GM21381 (cell line): ENCODE data around the gene ARMC5.
"Not testable (repeated sequence)": the region's sequence is repeated elsewhere in the genome, so short reads cannot be mapped to it uniquely, and the experiment has no call there.

Experiments used
- ATAC-seq: cut with Tn5 transposase; IDR thresholded peaks from one replicate; pipeline ENCODE4 v1.9.1; 2021; ENCODE audit warnings: mild to moderate bottlenecking, moderate library complexity; ENCODE audit not compliant: unreplicated experiment

ARMC5 gene

DNA sequence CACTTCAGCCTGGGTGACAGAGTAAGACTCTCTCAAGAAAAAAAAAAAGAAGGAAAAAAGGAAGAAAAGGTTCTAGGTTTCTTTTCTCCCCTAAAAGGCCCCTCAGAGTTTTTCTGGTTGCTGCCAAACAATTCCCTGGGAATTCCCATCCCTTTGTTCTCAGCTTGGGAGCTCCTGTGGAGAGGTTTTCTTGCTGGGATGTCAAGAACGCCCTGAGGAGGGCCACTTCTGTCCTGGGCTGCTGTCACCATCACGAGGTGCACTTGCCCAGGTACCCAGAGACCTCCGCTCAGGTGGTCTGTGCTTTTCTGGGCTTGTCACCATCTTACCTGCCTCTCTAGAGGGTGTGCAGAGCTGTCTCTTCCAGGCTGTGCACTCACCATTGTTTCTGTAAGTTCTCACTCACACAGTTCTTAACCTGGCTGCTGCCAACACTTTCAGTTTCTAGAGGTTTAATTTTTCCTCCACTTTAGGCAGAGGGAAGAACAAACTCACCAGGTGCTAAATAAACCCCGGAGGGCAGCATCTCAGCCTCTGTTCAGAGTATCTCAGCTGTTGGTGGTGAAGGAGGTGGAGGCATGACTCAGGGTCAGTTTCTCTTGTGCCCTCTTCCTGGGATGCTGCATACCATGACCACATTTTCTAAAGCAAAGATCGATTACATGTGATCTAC, 28.8 kb upstream of the ARMC5 start:
- ATAC-seq = no peak

DNA sequence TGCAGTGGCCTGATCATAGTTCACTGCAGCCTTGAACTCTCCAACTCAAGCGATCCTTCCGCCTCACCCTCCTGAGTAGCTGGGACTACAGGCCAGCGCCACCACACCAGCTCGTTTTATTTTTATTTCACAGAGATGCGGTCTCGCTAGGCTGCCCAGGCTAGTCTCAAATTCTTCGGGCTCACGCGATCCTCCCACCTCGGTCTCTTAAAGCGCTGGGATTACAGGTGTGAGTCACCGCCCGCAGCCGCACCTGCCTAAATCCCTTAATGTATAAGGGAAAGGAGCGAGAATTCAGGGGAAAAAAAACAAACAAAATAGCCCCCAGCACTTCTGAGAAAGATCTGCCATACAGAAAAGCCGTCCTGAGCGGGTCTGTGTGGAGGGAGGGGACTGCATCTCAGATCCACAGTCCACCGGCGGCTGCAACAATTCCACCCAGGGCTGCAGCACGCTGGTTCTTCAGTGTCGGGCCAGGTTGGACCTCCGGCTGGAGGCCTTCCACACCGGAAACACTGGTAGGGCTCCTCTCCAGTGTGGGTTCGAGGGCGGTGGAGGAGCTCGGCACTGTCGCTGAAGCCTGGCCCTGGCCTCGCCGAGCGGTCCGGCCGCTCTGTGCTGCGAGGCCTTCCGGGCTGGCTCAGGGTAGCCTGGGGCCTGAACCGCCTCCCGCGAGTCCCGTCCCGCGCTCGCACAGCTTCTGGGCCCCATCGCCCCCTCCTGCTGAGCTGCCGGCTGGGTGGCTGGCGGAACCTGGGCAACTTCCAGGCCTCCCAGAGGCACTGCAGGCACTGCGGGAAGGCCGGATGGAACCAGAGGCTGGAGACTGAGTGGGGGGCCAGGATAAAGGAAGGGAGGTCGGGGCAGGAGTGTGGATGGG, 23.7 kb upstream of the ARMC5 start:
- ATAC-seq = no peak

DNA sequence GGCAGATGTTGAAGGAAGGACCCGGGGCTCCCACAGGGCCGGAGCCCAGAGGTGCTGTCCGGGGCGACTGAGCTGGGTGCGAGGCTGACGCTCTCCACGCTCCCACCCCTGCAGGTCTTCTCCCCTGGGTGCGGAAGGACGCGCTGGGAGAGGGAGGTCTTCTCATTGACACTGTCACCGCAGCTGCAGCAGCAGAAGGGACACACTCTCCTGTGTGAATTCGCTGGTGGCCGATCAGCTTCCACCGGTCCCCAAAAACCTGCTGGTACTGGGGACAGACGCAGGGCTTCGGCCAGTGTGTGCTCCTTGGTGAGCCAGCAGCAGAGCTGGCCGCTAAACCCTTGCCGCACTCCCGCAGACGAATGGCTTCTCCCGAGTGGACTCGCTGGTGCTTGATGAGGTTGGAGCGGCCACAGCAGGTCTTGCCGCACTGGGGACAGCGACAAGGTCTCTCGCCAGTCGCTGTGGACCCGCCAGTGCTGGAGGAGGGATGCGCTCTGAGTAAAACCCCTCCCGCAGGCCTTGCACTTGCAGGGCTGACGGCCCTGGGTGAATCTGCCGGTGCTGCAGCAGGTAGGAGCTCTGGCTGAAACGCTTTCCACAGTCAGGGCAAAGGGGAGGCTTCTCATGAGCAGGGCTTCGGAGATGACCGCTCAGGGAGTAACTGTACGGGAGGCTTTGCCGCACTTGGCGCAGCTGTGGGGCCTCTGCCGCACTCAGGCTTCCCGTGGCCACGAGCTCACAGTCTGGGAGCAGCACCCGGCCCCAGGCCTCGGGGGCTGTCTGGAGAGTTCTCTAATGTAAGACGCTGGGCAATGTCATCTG, 22.9 kb upstream of the ARMC5 start:
- no peak for ATAC-seq

DNA sequence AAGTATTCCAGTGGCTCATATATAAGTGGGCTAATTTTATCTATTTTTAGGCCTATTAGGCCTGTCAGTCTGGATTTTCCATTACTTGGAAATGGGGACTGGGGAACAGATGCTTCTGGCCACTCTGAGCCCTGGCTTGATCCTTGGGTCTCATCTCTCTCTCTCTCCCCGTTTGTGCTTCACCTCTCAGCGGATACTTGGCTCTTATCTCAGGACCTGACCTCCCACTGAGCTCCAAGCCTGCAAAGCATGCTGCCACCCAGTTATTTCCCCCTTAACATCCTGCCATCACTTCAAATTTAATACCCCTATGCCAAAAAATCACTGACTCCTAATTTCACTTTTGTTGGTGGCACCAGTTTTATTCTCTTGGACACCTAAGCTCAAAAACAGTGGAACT, 20.9 kb upstream of the ARMC5 start:
- no peak for ATAC-seq

DNA sequence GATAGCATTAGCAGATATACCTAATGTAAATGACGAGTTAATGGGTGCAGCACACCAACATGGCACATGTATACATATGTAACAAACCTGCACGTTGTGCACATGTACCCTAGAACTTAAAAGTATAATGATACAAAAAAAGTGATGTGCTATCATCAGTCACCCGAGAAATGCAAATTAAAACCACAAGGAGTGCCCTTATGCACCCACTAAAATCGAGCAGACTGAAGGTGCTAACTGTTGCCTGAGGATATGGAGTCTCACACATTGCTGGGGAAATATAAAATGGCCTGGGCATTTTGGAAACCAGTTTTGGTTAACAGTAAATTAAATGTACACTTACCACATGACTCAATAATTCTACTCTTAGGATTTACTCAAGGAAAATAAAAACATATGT, 20.3 kb upstream of the ARMC5 start:
- ATAC-seq = not testable (repeated sequence)

DNA sequence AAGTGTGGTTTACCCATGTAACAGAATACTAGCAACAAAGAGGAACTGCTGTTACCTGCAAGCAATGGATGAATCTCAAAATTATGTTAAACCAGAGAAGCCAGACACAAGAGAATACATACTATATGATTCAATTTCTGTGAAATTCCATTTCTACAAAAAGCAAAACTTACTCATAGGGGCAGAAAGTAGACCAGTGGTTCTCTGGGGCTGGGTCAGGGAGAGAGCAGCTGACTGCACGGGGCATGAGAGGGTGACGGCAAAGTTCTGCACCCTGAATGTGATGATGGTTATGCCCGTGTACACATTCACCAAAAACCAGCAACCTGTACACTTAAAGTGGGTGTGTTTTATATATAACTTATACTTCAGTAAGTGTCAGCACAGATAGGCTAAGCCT, 19.8 kb upstream of the ARMC5 start:
- no peak for ATAC-seq

DNA sequence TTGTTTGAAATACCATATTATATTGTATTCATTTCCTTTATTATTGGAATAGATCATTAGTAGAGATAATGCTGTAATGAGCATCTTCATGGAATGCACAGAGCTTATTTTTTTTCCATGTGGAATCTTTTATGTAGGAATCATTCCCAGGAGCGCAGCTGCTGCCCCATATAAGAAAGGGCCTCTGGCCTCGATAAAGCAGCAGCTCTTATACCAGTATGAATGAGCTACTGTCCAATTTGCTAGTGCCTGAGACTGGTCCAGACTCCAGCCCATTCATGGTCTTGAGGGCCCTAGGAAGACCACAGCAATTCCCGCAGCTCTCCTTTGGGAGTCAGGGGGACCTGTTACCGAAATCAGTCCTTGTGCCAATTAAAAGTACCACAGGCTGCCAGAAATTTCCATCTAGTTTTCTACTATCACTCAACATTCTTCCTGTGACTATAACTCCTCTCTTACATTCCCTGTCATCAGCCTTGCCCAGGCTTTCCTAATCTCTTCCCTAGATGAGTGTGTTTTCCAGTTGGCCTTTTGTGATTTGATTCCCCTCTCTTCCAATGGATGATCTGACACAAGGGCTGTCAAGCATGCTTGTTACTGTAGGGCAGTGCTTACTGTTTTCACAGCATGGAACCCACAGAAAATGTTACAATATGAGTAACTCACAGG, 18.7 kb upstream of the ARMC5 start:
- no peak for ATAC-seq

DNA sequence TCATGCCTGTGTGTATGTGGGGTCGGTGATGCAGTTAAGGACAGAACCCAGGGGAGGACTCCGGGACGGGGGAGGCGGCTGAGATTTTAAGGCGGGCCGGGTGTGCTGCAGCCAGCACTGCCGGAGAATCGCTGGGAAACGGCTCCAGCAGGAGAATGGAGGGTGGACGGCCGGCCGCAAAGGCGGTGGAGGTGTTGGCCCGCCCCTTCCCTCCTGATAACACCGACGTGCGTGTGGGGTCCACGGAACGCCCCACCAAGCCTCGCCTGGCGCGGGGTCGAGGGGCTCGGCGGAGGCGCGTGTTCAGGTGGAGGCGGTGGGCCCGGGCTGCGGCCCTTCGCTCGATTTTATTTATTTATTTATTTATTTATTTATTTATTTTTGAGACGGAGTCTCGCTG, 17.3 kb upstream of the ARMC5 start:
- no peak for ATAC-seq

DNA sequence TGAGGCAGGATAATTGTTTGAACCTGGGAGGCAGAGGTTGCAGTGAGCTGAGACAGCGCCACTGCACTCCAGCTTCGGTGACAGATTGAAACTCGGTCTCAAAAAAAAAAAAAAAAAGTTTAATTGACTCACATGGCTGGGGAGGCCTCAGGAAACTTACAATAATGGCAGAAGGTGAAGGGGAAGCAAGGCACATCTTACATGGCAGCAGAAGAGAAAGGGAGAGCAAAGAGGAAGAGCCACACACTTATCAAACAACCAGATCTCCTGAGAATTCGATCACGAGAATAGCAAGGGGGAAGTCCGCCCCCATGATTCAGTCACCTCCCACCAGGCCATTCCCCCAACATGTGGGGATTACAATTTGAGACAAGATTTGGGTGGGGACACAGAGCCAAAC, 13.4 kb upstream of the ARMC5 start:
- ATAC-seq = not testable (repeated sequence)

DNA sequence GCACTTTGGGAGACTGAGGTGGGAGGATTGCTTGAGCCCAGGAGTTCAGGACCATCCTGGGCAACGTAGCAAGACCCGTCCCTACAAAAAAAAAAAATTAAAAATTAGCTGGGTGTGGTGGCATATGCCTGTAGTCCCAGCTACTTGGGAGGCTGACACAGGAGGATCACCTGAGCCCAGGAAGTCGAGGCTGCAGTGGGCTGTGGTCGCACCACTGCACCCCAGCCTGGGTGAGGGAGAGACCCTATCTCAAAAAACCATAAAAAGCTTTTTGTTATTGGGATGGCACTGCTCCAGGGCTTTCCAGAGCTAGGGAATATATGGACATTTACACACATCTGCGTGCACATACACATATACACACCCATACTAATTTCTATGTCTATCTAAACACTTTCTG, 8.1 kb upstream of the ARMC5 start:
- ATAC-seq = no peak

DNA sequence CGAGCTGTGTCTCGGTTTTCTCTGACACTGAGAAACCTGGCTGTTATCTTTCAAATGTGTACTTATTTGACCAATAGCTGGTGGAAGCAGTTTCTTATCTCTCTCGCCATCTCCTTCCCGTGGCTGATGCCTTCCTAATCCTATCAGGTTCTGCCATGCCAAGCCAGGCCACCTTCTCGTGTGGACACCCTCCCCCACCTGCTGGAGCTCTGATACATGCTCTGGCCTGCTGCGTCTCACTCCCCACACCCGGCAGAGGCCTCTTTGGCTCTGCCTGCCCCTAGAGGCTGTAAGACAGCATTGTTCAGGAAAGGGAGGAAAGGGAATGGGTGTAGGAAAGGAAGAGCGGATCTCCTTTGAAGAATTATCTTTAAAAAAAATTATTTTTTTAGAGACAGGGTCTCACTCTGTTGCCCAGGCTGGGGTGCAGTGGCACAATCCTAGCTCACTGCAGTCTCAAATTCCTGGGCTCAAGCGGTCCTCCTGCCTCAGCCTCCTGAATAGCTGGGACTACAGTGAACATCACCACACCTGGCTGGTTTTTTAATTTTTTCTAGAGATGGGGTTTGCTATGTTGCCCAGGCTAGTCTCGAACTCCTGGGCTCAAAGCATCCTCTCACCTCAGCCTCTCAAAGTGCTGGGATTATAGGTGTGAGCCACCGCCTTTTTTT, 7.5 kb upstream of the ARMC5 start:
- ATAC-seq = no peak

DNA sequence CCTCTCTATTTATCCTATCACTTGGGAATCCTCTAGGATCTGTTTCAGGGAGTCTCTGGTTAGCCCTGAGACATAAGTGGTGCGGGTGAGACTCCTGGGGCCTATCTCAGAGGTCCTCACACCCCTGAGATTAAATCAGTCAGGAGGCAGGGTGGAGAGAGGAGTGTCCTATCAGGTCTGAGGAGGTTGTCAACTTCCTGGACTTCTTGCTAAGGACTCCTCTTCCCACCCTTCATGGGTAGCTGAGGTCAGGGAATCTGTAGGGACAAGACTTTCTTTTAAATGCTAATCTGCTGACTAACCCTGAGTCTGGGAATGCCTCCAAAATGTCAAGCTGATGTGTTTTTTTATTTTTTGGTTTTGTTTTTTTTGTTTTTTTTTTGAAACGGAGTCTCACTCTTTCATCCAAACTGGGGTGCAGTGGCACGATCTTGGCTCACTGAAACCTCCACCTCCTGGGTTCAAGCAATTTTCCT, 6.6 kb upstream of the ARMC5 start:
- no peak for ATAC-seq

DNA sequence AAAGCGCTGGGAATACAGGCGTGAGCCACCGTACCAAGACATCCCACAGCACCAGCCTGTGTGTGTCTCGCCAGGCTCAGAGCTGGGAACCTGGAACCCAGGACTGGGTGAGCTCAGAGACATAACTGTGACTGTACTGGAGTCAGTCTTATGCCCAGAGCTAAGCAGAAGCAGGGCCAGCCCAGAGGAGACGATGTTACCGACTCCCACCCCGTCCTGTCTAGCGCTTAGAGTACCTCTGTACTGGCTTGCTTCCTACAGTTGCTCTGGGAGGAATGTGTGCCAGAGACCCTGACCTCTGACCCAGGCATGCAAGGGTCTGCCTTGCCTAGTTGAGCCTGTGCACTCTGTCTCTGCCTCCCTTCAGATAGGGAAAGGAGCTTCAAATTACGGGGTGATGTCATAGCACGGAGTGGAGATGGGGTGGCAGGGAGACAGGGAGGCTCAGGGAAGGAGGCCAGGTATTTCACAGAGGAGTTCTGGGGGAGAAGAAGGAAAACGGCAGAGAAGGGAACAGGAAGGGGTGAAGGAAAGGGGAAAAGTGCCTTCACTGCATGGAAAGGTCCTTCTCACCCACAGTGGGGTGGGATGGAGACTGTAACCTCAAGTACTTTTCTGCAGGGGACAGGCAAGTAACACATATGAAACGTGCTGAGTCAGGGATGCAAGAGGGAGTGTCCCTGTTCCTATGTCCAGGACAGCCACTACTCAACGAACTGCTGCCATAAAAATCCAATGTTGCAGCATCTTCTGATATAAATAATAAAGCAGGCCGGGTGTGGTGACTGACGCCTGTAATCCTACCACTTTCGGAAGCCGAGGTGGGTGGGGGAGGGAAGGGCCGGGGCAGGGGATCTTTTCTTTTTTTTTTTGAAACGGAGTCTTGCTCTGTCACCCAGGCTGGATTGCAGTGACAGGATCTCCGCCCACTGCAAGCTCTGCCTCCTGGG, 5.8 kb upstream of the ARMC5 start:
- no peak for ATAC-seq

DNA sequence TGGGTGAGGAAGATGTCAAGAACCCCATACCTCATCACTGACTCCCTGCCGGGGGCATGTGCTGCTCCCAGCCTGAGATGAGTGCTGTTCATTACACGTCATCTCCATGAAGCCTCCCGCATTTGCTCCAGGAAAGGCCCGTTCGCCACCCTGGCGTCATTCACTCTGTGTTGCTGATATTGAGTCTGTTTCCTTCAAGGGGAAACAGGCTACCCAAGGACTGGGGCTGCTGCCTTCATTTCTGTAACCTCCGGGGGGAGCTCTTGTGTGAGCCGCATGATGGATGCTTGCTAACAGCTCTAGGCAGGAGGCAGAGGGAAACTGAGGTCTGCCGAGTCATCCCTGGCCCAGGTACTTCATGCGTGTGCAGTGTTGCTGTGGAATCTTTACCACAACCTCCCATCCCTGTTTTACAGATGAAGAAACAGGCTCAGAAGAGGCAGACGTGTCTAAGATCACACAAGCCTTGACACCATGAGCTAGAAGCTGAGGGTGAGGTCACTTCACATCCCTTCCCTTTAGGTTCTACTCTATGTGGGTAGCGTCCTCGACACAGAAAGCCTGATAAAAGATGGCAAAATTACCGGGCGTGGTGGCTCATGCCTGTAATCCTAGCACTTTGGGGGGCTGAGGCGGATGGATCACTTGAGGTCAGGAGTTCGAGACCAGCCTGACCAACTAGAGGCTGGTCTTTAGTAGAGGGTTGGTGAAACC, 3.5 kb upstream of the ARMC5 start:
- no peak for ATAC-seq

DNA sequence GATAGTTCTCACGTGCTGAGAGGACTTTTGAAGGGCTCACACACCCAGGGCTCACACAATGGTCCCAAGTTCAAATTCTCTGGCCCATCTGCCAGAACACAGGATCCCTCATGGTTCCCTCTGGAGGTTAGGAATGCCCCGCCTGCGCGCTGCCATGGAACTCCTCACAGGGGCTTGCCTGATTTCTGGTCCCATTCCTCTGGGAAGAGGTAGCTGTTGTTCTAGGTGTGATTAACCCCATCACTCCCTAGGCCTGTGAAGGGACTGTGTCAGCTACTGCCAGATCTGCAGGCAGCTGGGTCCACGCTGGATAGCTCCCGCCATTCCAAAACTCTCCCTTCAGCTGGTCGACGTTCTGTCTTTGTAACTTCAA, 2.3 kb upstream of the ARMC5 start:
- ATAC-seq = no peak

DNA sequence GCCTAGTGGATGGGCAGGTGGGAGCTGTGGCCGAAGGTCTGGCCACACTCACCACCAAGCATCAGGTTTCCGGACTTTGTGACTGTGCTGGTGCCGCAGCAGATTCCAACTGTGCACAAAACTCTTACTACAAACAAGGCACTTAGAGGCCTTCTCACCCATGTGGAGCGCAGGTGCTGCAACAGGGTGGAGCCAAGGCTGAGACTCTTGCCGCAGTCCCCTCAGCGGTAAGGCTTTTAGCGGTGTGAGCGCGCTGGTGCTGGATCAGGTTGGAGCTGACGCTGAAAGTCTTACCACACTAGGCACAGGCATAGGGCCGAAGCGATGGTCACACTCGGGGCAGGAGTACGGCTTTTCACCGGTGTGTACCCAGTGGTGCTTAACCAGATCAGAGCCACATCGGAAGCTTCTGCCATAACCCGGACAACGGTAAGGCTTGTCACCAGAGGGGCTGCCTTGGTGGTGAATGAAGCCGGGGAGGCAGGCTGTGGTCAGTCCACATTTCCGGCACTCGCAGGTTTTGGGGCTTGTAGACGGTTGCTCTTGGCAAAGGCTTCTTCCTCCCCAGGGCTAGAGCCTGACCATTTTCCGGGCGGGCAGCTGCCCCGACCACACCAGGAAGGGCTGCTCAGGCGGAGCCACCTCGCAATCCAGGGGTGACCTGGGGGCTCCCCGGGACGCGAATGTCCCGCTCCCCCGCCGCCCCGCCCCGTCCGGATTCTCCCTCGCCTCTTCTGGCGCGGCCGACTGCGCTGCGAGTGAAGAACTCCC, 1.0 kb upstream of the ARMC5 start:
- no peak for ATAC-seq

DNA sequence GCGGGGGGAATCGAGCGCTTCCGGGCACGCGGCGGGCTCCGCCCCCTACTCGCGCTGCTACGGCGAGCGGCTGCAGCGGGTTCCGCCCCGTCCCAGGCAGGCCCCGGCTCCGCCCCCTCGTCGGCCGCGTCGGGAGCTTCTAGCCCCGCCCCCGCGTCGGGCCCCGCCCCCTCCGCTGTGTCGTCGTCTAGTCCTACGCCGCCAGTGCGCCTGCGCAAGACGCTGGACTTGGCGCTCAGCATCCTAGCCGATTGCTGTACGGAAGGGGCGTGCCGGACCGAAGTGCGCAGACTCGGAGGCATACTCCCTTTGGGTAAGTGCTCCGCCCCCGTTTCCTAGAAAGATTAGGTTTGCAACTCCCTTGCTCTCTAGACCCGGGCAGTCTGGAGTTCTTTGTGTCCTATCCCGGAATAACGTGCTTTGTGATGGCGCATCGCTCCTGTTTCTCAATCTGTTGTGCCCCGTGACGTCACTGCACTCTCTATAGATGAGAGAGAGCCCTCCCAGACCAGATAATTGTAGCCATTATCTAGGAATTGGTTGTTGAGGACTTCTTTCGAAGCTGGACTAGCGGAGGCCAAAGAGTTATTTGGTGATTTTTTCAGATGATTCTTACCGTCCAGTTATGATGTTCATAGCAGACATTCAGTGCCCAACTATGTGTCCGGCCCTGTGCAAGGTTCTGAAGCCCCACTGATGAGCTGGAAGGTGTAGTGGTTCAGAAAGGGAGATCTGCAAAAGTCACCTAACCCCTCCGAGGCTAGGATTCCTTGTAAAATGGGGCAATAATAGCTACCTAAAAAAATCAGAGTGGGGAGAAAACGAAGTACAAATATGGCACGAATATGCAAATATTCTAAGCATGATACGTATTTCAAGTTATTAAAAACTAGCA, 633 bp downstream of the ARMC5 start:
- peak; percentile 73 for ATAC-seq
